ENCODE measurements around the gene LRP1B.

DNA sequence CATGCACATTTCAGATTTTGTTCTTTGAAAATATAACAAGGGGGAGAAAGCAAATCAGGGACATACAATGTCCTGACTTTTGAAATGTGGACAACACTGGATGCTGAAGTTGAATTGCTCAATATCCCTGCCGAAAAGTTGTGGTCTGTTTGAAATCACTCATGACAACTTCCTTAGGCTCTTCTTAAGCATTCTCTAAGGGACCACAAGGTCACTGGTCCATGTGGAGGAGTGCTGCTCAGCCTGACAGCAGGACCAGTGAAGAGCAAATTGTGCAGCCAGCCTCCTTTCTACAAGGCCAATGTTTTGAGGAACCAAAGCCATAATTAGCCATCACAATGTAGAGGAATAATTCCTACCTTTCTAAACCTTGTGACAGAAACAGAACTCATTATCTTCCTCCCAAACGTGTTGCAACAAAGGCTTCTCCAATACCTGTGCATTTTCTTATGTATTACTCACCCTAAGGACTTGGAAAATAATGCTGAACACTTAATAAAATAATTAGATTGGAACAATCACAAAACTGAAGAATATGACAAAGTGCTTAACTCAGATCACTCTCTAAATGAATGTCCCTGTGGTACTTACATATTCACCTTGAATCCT lies 1873.0 kb downstream of the LRP1B start:
- no peak for TF ChIP-seq TAF1 (IDR thresholded peaks at IDR 0.05; ENCODE audit: low read depth)
- TF ChIP-seq, protein P1, sequence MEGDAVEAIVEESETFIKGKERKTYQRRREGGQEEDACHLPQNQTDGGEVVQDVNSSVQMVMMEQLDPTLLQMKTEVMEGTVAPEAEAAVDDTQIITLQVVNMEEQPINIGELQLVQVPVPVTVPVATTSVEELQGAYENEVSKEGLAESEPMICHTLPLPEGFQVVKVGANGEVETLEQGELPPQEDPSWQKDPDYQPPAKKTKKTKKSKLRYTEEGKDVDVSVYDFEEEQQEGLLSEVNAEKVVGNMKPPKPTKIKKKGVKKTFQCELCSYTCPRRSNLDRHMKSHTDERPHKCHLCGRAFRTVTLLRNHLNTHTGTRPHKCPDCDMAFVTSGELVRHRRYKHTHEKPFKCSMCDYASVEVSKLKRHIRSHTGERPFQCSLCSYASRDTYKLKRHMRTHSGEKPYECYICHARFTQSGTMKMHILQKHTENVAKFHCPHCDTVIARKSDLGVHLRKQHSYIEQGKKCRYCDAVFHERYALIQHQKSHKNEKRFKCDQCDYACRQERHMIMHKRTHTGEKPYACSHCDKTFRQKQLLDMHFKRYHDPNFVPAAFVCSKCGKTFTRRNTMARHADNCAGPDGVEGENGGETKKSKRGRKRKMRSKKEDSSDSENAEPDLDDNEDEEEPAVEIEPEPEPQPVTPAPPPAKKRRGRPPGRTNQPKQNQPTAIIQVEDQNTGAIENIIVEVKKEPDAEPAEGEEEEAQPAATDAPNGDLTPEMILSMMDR (IDR thresholded peaks at IDR 0.05; ENCODE audit: poor library complexity, severe bottlenecking): no peak
- TF ChIP-seq, protein P2, sequence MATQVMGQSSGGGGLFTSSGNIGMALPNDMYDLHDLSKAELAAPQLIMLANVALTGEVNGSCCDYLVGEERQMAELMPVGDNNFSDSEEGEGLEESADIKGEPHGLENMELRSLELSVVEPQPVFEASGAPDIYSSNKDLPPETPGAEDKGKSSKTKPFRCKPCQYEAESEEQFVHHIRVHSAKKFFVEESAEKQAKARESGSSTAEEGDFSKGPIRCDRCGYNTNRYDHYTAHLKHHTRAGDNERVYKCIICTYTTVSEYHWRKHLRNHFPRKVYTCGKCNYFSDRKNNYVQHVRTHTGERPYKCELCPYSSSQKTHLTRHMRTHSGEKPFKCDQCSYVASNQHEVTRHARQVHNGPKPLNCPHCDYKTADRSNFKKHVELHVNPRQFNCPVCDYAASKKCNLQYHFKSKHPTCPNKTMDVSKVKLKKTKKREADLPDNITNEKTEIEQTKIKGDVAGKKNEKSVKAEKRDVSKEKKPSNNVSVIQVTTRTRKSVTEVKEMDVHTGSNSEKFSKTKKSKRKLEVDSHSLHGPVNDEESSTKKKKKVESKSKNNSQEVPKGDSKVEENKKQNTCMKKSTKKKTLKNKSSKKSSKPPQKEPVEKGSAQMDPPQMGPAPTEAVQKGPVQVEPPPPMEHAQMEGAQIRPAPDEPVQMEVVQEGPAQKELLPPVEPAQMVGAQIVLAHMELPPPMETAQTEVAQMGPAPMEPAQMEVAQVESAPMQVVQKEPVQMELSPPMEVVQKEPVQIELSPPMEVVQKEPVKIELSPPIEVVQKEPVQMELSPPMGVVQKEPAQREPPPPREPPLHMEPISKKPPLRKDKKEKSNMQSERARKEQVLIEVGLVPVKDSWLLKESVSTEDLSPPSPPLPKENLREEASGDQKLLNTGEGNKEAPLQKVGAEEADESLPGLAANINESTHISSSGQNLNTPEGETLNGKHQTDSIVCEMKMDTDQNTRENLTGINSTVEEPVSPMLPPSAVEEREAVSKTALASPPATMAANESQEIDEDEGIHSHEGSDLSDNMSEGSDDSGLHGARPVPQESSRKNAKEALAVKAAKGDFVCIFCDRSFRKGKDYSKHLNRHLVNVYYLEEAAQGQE (IDR thresholded peaks at IDR 0.05; ENCODE audit: borderline replicate concordance): no peak
- no peak for TF ChIP-seq SMC3 (conservative IDR thresholded peaks at IDR 0.05; ENCODE audit: poor library complexity)
- TF ChIP-seq EZH2 (IDR thresholded peaks at IDR 0.05; ENCODE audit: borderline replicate concordance, insufficient read depth, low read length, poor library complexity, severe bottlenecking): no peak
- TF ChIP-seq EP300 (conservative IDR thresholded peaks at IDR 0.05; ENCODE audit: poor library complexity, severe bottlenecking): no peak
- no peak for TF ChIP-seq POLR2AphosphoS5 (IDR thresholded peaks at IDR 0.05)
- TF ChIP-seq MXI1 (conservative IDR thresholded peaks at IDR 0.05; ENCODE audit: poor library complexity, severe bottlenecking): no peak

Measured in neural cell (in vitro differentiated cells).